Adrenal gland (tissue), 12 donors: ENCODE measurements around the gene ADCY2. TPM values are rescaled to one million over a fixed set of nuclear protein-coding genes. Genes with fewer than 3 reads are reported as not detected.

Source experiments
- DNase-seq, 7 donors: peaks; one replicate each; pipeline ENCODE4 v3.0.0-alpha.2; 2019 to 2020
- H3K27ac ChIP-seq, 5 donors: fragments of 200-600 bp; sonication (generic) in 4 of 5; 1 replicate in 3 of 5; 2 replicates in 2 of 5; pipeline versions ENCODE4 v1.5.1 to v1.8.0; 2016 to 2020; ENCODE audit warnings: mild to moderate bottlenecking in 1 of 5
- H3K27me3 ChIP-seq: fragments of 200-600 bp; 2 replicates; pipeline ENCODE4 v1.8.0; 2021
- H3K36me3 ChIP-seq, 2 donors: fragments of 200-600 bp; replicated peaks in 1 of 2; 1 replicate in 1 of 2; 2 replicates in 1 of 2; pipeline versions ENCODE4 v1.5.1 to v1.8.0; 2018 to 2022
- H3K4me1 ChIP-seq, 2 donors: fragments of 200-600 bp; replicated peaks in 1 of 2; 1 replicate in 1 of 2; 2 replicates in 1 of 2; pipeline versions ENCODE4 v1.5.1 to v1.8.0; 2018 to 2021
- H3K4me3 ChIP-seq, 4 donors: fragments of 200-600 bp; sonication (generic) in 3 of 4; one replicate each; pipeline ENCODE4 v1.5.1; 2016 to 2018
- H3K9me3 ChIP-seq, 3 donors: fragments of 200-600 bp; sonication (generic) in 1 of 3; replicated peaks in 1 of 3; 1 replicate in 2 of 3; 2 replicates in 1 of 3; pipeline versions ENCODE4 v1.5.1 to v1.8.0; 2016 to 2021
- CTCF ChIP-seq, 6 experiments: fragments of 450-650 bp in 4 of 6; fragments of 200-600 bp in 2 of 6; sonication (generic) in 1 of 6; IDR thresholded peaks; 1 replicate in 5 of 6; 2 replicates in 1 of 6; pipeline versions ENCODE4 v1.5.1 to v1.8.0; 2016 to 2021; ENCODE audit warnings: antibody characterized with exemption in 6 of 6, mild to moderate bottlenecking in 2 of 6, moderate library complexity in 1 of 6
- POLR2A ChIP-seq, 2 donors: fragments of 450-650 bp; IDR thresholded peaks; one replicate each; pipeline ENCODE4 v1.6.1; 2017; ENCODE audit warnings: antibody characterized with exemption in 2 of 2, mild to moderate bottlenecking in 2 of 2, moderate library complexity in 1 of 2
- WGBS, 4 donors: extraction: QIAGEN DNeasy Blood & Tissue Kit in 2 of 4; methylation state at CpG; one replicate each; pipeline versions ENCODE4 v1.1.5 to v1.1.7; 2013 to 2017; 5-methylcytosine and 5-hydroxymethylcytosine counted together
- intact Hi-C, 2 donors: fragments of 100-400 bp; cut with DNase I; formaldehyde crosslinking; loops; one replicate each; pipeline versions ENCODE4 v1.14.1 to v1.15.0; 2022 to 2023
- polyA plus RNA-seq, 3 donors: library from polyadenylated mRNA; stranded (reverse); fragments of 200-250 nt in 2 of 3; fragments of 350-450 nt in 1 of 3; fragmentation: Illumina TruSeq in 1 of 3; extraction: RNeasy Lipid Tissue Mini Kit (QIAGEN cat#74804) in 1 of 3; gene quantifications; one replicate each; pipeline ENCODE4 v1.2.3, GENCODE V29; 2013 to 2014
- total RNA-seq, 9 donors: library from RNA; depleted of rRNA in 4 of 9; stranded (reverse); fragments of >200 nt in 4 of 9; fragments of 120-200 nt in 1 of 9; fragmentation: NEBNext Ultra II Directional in 1 of 9; extraction: Animal tissue kit (Norgen Biotek cat#: 25700) in 1 of 9; gene quantifications; one replicate each; pipeline versions ENCODE4 v1.1.0 to v1.2.4, GENCODE V29; 2013 to 2023
- donor health status: healthy with polysubstance abuse.
- donor health status: Bipolar disorder and iron deficiency.
- donor health status: DM: yes; HTN: yes; CAD: no.
- donor health status: DM: no; HTN: no; CAD: no.
- donor health status: DM: no; HTN: no; CAD: no.
- donor health status: DM: yes; HTN: yes; CAD: no.

Gene ADCY2
- total and polyA plus RNA-seq, 12 donors = 0.85 to 6.6 (median 2.3) TPM

GRCh38 chr5:7615566-7616061, 219.7 kb downstream of the ADCY2 start:
- H3K27ac ChIP-seq = no peak overlapping the region
- TF ChIP-seq CTCF (IDR thresholded peaks at IDR 0.05) (no peak), POLR2A (IDR thresholded peaks at IDR 0.05) (no peak)
- no peaks in the 10 kb centered on the region for H3K4me1 ChIP-seq
- 71 to 80% (median 80%) methylated on average over 2 of the region's 2 CpGs for WGBS, 4 donors
- intact Hi-C loops = no loop called here
- no peak overlapping the region for H3K4me3 ChIP-seq
- H3K9me3 ChIP-seq = no peaks in the 10 kb centered on the region
- H3K36me3 ChIP-seq = no peaks in the 10 kb centered on the region
- DNase-seq = no peak
- H3K27me3 ChIP-seq = no peaks in the 10 kb centered on the region

- no peak overlapping the region for H3K4me3 ChIP-seq
- no peak for DNase-seq
- TF ChIP-seq CTCF (IDR thresholded peaks at IDR 0.05) = no peak
- TF ChIP-seq POLR2A (IDR thresholded peaks at IDR 0.05) = no peak
- no peaks in the 10 kb centered on the region for H3K9me3 ChIP-seq
- no peaks in the 10 kb centered on the region for H3K27me3 ChIP-seq
- 68 to 75% (median 72%) methylated on average over 2 of the region's 2 CpGs for WGBS, 4 donors
- H3K4me1 ChIP-seq = no peaks in the 10 kb centered on the region
- H3K36me3 ChIP-seq = no peaks in the 10 kb centered on the region
- no peak overlapping the region for H3K27ac ChIP-seq
- intact Hi-C loops = no loop called here
These were observed 221.0 kb downstream of the ADCY2 start for GRCh38 chr5:7616897-7617296.

GRCh38 chr5:7622498-7622897, 226.6 kb downstream of the ADCY2 start:
- Histone ChIP-seq H3K9me3 (no peaks in the 10 kb centered on the region), H3K4me1 (no peaks in the 10 kb centered on the region), H3K27ac (no peak overlapping the region), H3K4me3 (no peak overlapping the region), H3K36me3 (no peaks in the 10 kb centered on the region), H3K27me3 (no peaks in the 10 kb centered on the region)
- TF ChIP-seq CTCF (IDR thresholded peaks at IDR 0.05) = no peak
- no peak for DNase-seq
- 58 to 76% (median 71%) methylated on average over 2 of the region's 2 CpGs for WGBS, 4 donors
- intact Hi-C loops = no loop called here

- intact Hi-C loops = no loop called here
- WGBS, 4 donors = 33 to 55% (median 47%) methylated on average over 2 of the region's 2 CpGs
- Histone ChIP-seq H3K27ac (no peak overlapping the region), H3K9me3 (no peaks in the 10 kb centered on the region), H3K4me1 (no peaks in the 10 kb centered on the region), H3K27me3 (no peaks in the 10 kb centered on the region), H3K36me3 (no peaks in the 10 kb centered on the region), H3K4me3 (no peak overlapping the region)
- DNase-seq = no peak
- no peak for TF ChIP-seq CTCF (IDR thresholded peaks at IDR 0.05)
- no peak for TF ChIP-seq POLR2A (IDR thresholded peaks at IDR 0.05)
These were observed 229.8 kb downstream of the ADCY2 start for GRCh38 chr5:7625740-7626139.
